PFSK-1 (cell line): ENCODE results near the gene MLF1.

Experiments used
- POLR2AphosphoS5 ChIP-seq: IDR thresholded peaks from 2 replicates; pipeline ENCODE4 v1.6.1; 2012; ENCODE audit warnings: low read depth, mild to moderate bottlenecking, control low read depth, low read length, moderate library complexity
- REST ChIP-seq, 2 experiments: IDR thresholded peaks; 2 replicates each; pipeline versions ENCODE4 v1.6.1 to v1.8.0; 2011 to 2012; ENCODE audit warnings: low read depth in 2 of 2, low read length in 2 of 2, control low read depth in 1 of 2, inconsistent platforms in 1 of 2, mild to moderate bottlenecking in 1 of 2, moderate library complexity in 1 of 2; ENCODE audit not compliant: insufficient read depth in 1 of 2
- SIN3A ChIP-seq: IDR thresholded peaks from 2 replicates; pipeline ENCODE4 v1.6.1; 2012; ENCODE audit warnings: mild to moderate bottlenecking, low read length, moderate library complexity, borderline replicate concordance; ENCODE audit not compliant: insufficient read depth

GRCh38 chr3:158640646-158641045 lies 69.7 kb downstream of the MLF1 start:
- no peak for TF ChIP-seq REST (IDR thresholded peaks at IDR 0.05; ENCODE audit: insufficient read depth in 1 of 2, low read depth in 2 of 2, low read length in 2 of 2)
- no peak for TF ChIP-seq SIN3A
- no peak for TF ChIP-seq POLR2AphosphoS5
